Psoas muscle (tissue), 8 donors: ENCODE results near the gene SAMD4A. TPM values are rescaled to one million over a fixed set of nuclear protein-coding genes. Genes with fewer than 3 reads are reported as not detected.

ENCODE experiments used
- ATAC-seq, 4 donors: fragments of 200-7000 bp; cut with Tn5 transposase; one replicate each; pipeline ENCODE4 v1.9.1; 2020; ENCODE audit warnings: moderate library complexity in 3 of 4, mild to moderate bottlenecking in 2 of 4
- DNase-seq, 2 donors: peaks; one replicate each; pipeline ENCODE4 v3.0.0-alpha.2; 2020
- H3K27ac ChIP-seq: fragments of 200-600 bp; one replicate; pipeline ENCODE4 v1.8.0; 2022
- H3K27me3 ChIP-seq, 3 donors: fragments of 200-600 bp in 1 of 3; one replicate each; pipeline versions ENCODE4 v1.6.1 to v1.8.0; 2013 to 2022; ENCODE audit warnings: low read length in 2 of 3, mild to moderate bottlenecking in 2 of 3, moderate library complexity in 1 of 3; ENCODE audit not compliant: insufficient read depth in 3 of 3
- H3K36me3 ChIP-seq, 2 donors: fragments of 200-600 bp in 1 of 2; one replicate each; pipeline versions ENCODE4 v1.6.1 to v1.8.0; 2013 to 2022; ENCODE audit warnings: low read depth in 1 of 2, mild to moderate bottlenecking in 1 of 2, moderate library complexity in 1 of 2; ENCODE audit not compliant: insufficient read depth in 1 of 2
- H3K4me1 ChIP-seq: fragments of 200-600 bp; one replicate; pipeline ENCODE4 v1.8.0; 2022
- H3K4me3 ChIP-seq: fragments of 200-600 bp; one replicate; pipeline ENCODE4 v1.8.0; 2022; ENCODE audit warnings: mild to moderate bottlenecking
- H3K9me3 ChIP-seq: fragments of 200-600 bp; one replicate; pipeline ENCODE4 v1.8.0; 2022
- WGBS, 3 donors: extraction: QIAGEN DNeasy Blood & Tissue Kit; methylation state at CpG; one replicate each; pipeline versions ENCODE4 v1.1.6 to v1.1.7; 2013; 5-methylcytosine and 5-hydroxymethylcytosine counted together
- intact Hi-C, 2 donors: fragments of 100-400 bp; cut with DNase I; formaldehyde crosslinking; loops; one replicate each; pipeline versions ENCODE4 v1.11.0 to v1.14.2; 2022
- polyA plus RNA-seq, 3 donors: library from polyadenylated mRNA; stranded (reverse); fragments of 200-250 nt; gene quantifications; one replicate each; pipeline ENCODE4 v1.2.3, GENCODE V29; 2013
- total RNA-seq, 4 donors: library from RNA; stranded (reverse); fragmentation: NEBNext Ultra II Directional in 2 of 4; extraction: Animal tissue kit (Norgen Biotek cat#: 25700) in 2 of 4; gene quantifications; one replicate each; pipeline versions ENCODE4 v1.2.1 to v1.2.4, GENCODE V29; 2021 to 2023
- TF ChIP-seq, protein P1 (sequence below): fragments of 200-600 bp; IDR thresholded peaks from one replicate; pipeline ENCODE4 v1.8.0; 2022; ENCODE audit warnings: antibody characterized with exemption
- donor health status: healthy with polysubstance abuse.
- donor health status: DM: no; HTN: no; CAD: no; lungs with moderate emphysema.
- donor health status: Bipolar disorder and iron deficiency.
- donor health status: healthy.
- donor health status: DM: yes; HTN: yes; CAD: no.
- donor health status: DM: no; HTN: no; CAD: no.
- donor health status: DM: no; HTN: no; CAD: no.
- donor health status: DM: yes; HTN: yes; CAD: no.

The SAMD4A gene
- total and polyA plus RNA-seq, 7 donors: 9.6 to 139 (median 67.9) TPM

DNA sequence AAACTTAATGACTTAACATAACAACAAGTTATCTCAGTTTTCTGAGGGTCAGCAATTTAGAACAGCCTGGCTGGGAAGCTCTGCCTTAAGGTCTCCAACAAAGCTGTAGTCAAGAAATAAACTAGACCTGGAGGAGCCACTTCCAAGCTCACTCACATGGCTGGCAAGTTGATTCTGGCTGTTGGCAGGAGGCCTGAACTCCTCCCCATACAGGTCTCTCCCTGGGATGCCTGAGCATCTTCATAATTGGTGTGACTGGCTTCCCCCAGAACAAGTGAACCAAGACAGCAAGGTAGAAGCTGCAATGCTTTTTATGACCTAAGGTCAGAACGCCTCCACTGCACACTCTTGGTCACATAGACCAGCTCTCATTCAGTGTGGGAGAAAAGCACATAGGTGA lies 128.3 kb downstream of the SAMD4A start:
- Histone ChIP-seq H3K27ac (peak overlapping the region; percentile 88), H3K36me3 (no peaks in the 10 kb centered on the region), H3K4me1 (peaks cover 69% of the 10 kb centered on the region), H3K27me3 (no peaks in the 10 kb centered on the region), H3K9me3 (no peaks in the 10 kb centered on the region), H3K4me3 (no peak overlapping the region)
- intact Hi-C loops: loop anchor here in 1 of 2 donors (5.0 kb wide), 2 partner anchors 77 to 128 kb away; partner anchors contain the start of gene SAMD4A
- WGBS, 3 donors: 95 to 100% (median 96%) methylated on average over 1 of the region's 1 CpG
- DNase-seq (no peak), ATAC-seq (no peak)
- TF ChIP-seq, protein P1, sequence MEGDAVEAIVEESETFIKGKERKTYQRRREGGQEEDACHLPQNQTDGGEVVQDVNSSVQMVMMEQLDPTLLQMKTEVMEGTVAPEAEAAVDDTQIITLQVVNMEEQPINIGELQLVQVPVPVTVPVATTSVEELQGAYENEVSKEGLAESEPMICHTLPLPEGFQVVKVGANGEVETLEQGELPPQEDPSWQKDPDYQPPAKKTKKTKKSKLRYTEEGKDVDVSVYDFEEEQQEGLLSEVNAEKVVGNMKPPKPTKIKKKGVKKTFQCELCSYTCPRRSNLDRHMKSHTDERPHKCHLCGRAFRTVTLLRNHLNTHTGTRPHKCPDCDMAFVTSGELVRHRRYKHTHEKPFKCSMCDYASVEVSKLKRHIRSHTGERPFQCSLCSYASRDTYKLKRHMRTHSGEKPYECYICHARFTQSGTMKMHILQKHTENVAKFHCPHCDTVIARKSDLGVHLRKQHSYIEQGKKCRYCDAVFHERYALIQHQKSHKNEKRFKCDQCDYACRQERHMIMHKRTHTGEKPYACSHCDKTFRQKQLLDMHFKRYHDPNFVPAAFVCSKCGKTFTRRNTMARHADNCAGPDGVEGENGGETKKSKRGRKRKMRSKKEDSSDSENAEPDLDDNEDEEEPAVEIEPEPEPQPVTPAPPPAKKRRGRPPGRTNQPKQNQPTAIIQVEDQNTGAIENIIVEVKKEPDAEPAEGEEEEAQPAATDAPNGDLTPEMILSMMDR: no peak

DNA sequence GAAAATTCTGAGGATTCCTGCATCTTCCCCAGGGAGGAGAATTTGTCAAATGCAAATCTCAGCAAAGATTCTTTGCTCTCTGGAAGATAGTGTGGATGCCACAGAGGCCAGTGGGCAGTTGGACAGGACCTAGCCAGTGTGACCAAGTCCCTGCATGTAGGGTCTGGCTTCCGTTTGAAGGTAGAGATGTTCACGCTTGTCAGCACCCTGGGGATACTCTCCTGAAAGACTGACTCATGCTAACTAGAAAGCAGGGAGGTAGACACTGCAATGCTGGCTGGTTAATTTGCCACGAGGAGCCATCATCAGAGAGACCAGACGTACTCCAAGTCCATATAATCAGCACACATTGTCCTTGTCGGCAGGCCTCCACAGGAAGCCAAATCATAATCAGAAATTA lies 130.1 kb downstream of the SAMD4A start:
- whole genome bisulfite sequencing, 3 donors: 25 to 53% (median 29%) methylated on average over 5 of the region's 5 CpGs
- no peak for DNase-seq
- TF ChIP-seq, protein P1: no peak
- H3K27me3 ChIP-seq: no peaks in the 10 kb centered on the region
- H3K4me3 ChIP-seq: no peak overlapping the region
- intact Hi-C loops: loop anchor here in 1 of 2 donors (5.0 kb wide), 2 partner anchors 75 to 130 kb away; partner anchors contain the start of gene SAMD4A
- no peaks in the 10 kb centered on the region for H3K9me3 ChIP-seq
- H3K4me1 ChIP-seq: peaks cover 70% of the 10 kb centered on the region
- ATAC-seq: peak in 3 of 4 donors; percentile 24 to 42 (median 34)
- peak overlapping the region; percentile 88 for H3K27ac ChIP-seq
- H3K36me3 ChIP-seq: no peaks in the 10 kb centered on the region

DNA sequence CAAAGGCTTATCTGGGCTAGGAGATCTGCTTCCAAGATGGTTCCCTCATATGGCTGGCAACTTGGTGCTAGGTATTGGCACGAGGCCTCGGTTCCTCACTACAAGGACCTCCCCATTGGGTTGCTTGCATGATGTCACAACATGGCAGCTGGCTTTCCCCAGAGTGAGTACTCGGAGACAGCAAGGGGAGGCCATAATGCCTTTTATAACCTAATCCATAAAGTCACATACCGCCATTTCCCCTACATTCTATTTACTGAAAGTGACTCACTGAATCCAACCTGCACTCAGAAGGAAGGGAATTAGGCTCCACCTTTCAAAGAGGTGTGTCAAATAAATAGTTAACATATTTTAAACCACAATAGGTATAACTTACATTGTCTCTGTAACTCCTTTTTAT lies 130.9 kb downstream of the SAMD4A start:
- WGBS, 3 donors: 30 to 75% (median 42%) methylated on average over 4 of the region's 4 CpGs
- Histone ChIP-seq H3K27ac (peak overlapping the region; percentile 88), H3K9me3 (no peaks in the 10 kb centered on the region), H3K27me3 (no peaks in the 10 kb centered on the region), H3K4me1 (peaks cover 72% of the 10 kb centered on the region), H3K4me3 (no peak overlapping the region), H3K36me3 (peaks cover 0 to 5% of the 10 kb centered on the region in 2 donors)
- DNase-seq (no peak), ATAC-seq (peak; percentile 19 to 59 (median 42))
- intact Hi-C loops: loop anchor here (1.0 to 5.0 kb wide), 3 partner anchors 74 to 132 kb away; partner anchors contain the start of gene SAMD4A (in 1 of the 2)
- TF ChIP-seq, protein P1: no peak

DNA sequence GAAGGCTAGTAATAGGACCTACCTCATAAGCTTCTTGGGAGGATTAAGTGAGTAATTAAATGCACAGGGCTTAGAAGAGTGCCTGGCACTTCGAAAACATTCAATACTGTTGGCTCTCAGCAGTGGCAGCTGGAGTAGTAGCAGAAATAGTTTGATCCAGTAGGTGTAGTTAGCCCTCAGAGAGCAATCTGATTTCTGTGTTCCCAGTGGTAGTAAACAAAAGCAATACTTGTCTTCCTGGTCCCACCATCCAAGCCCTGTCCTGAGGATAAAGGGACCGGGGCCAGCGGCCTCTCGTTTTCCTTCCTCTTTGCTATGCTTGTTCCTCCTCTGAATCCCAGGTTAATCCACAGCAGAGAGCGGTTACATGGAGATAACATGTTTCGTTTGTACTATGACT lies 131.6 kb downstream of the SAMD4A start:
- TF ChIP-seq, protein P1: no peak
- no peak for DNase-seq
- ATAC-seq: peak; percentile 36 to 76 (median 52)
- Histone ChIP-seq H3K4me1 (peaks cover 79% of the 10 kb centered on the region), H3K36me3 (peaks cover 0 to 5% of the 10 kb centered on the region in 2 donors), H3K4me3 (peak overlapping the region; percentile 47), H3K9me3 (no peaks in the 10 kb centered on the region), H3K27me3 (no peaks in the 10 kb centered on the region), H3K27ac (peak overlapping the region; percentile 88)
- WGBS, 3 donors: 13 to 25% (median 18%) methylated on average over 6 of the region's 6 CpGs
- intact Hi-C loops: loop anchor here (1.0 to 5.0 kb wide), 3 partner anchors 74 to 132 kb away; partner anchors contain the start of gene SAMD4A (in 1 of the 2)
